DOHH2 (cell line): ENCODE data around the gene SLC27A5.

Experiments used
- H3F3A ChIP-seq: fragments of 200-600 bp; sonication (generic), shearing (Covaris generic); 2 replicates; pipeline ENCODE4 v1.6.0; 2016; ENCODE audit warnings: antibody characterized with exemption, mild to moderate bottlenecking; ENCODE audit not compliant: control insufficient read depth, insufficient read depth
- H3K27ac ChIP-seq: fragments of 200-600 bp; sonication (generic); 2 replicates; pipeline ENCODE4 v1.5.1; 2014; ENCODE audit warnings: low read depth, mild to moderate bottlenecking, low read length, moderate library complexity
- H3K27me3 ChIP-seq: fragments of 200-600 bp; sonication (generic); 2 replicates; pipeline ENCODE4 v1.6.1; 2014; ENCODE audit warnings: mild to moderate bottlenecking, low read length, mixed read lengths; ENCODE audit not compliant: control insufficient read depth
- H3K36me3 ChIP-seq: fragments of 200-600 bp; sonication (generic); 2 replicates; pipeline ENCODE4 v1.6.1; 2014; ENCODE audit warnings: mild to moderate bottlenecking, low read length, moderate library complexity, mixed read lengths; ENCODE audit not compliant: control insufficient read depth
- H3K4me1 ChIP-seq: fragments of 200-600 bp; sonication (generic); 2 replicates; pipeline ENCODE4 v1.6.1; 2014; ENCODE audit warnings: mild to moderate bottlenecking, low read length, mixed read lengths; ENCODE audit not compliant: control insufficient read depth
- H3K4me2 ChIP-seq: fragments of 200-600 bp; sonication (generic); 2 replicates; pipeline ENCODE4 v1.6.0; 2014; ENCODE audit warnings: mild to moderate bottlenecking, low read length, moderate library complexity
- H3K4me3 ChIP-seq: fragments of 200-600 bp; sonication (generic); 2 replicates; pipeline ENCODE4 v1.5.1; 2014; ENCODE audit warnings: mild to moderate bottlenecking, low read length, mixed read lengths
- H3K79me2 ChIP-seq: fragments of 200-600 bp; sonication (generic); 2 replicates; pipeline ENCODE4 v1.6.1; 2014; ENCODE audit warnings: mild to moderate bottlenecking, low read length, mixed read lengths; ENCODE audit not compliant: control insufficient read depth
- H3K9me2 ChIP-seq: fragments of 200-600 bp; sonication (generic); replicated peaks from 2 replicates; pipeline ENCODE4 v1.6.1; 2014; ENCODE audit warnings: mild to moderate bottlenecking, low read length, mixed read lengths; ENCODE audit not compliant: control insufficient read depth
- H3K9me3 ChIP-seq: fragments of 200-600 bp; sonication (generic); 2 replicates; pipeline ENCODE4 v1.6.1; 2014; ENCODE audit warnings: antibody characterized with exemption, low read length, mixed read lengths; ENCODE audit not compliant: control insufficient read depth, insufficient read depth
- H4K20me1 ChIP-seq: fragments of 200-600 bp; sonication (generic); 2 replicates; pipeline ENCODE4 v1.6.0; 2014; ENCODE audit warnings: low read depth, mild to moderate bottlenecking, antibody characterized with exemption, low read length, moderate library complexity; ENCODE audit not compliant: control insufficient read depth, insufficient read depth
- EZH2phosphoT487 ChIP-seq: fragments of 200-600 bp; sonication (generic); IDR thresholded peaks from 2 replicates; pipeline ENCODE4 v1.6.1; 2017; ENCODE audit warnings: borderline replicate concordance, mild to moderate bottlenecking, antibody characterized with exemption, low read length, moderate library complexity, mixed read lengths
- TF ChIP-seq, protein P1 (sequence below): fragments of 200-600 bp; sonication (generic); IDR thresholded peaks from one replicate; pipeline ENCODE4 v1.5.1; 2014; ENCODE audit warnings: antibody characterized with exemption, mild to moderate bottlenecking, low read depth, low read length; ENCODE audit not compliant: poor library complexity, severe bottlenecking

SLC27A5 gene, protein sequence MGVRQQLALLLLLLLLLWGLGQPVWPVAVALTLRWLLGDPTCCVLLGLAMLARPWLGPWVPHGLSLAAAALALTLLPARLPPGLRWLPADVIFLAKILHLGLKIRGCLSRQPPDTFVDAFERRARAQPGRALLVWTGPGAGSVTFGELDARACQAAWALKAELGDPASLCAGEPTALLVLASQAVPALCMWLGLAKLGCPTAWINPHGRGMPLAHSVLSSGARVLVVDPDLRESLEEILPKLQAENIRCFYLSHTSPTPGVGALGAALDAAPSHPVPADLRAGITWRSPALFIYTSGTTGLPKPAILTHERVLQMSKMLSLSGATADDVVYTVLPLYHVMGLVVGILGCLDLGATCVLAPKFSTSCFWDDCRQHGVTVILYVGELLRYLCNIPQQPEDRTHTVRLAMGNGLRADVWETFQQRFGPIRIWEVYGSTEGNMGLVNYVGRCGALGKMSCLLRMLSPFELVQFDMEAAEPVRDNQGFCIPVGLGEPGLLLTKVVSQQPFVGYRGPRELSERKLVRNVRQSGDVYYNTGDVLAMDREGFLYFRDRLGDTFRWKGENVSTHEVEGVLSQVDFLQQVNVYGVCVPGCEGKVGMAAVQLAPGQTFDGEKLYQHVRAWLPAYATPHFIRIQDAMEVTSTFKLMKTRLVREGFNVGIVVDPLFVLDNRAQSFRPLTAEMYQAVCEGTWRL

DNA sequence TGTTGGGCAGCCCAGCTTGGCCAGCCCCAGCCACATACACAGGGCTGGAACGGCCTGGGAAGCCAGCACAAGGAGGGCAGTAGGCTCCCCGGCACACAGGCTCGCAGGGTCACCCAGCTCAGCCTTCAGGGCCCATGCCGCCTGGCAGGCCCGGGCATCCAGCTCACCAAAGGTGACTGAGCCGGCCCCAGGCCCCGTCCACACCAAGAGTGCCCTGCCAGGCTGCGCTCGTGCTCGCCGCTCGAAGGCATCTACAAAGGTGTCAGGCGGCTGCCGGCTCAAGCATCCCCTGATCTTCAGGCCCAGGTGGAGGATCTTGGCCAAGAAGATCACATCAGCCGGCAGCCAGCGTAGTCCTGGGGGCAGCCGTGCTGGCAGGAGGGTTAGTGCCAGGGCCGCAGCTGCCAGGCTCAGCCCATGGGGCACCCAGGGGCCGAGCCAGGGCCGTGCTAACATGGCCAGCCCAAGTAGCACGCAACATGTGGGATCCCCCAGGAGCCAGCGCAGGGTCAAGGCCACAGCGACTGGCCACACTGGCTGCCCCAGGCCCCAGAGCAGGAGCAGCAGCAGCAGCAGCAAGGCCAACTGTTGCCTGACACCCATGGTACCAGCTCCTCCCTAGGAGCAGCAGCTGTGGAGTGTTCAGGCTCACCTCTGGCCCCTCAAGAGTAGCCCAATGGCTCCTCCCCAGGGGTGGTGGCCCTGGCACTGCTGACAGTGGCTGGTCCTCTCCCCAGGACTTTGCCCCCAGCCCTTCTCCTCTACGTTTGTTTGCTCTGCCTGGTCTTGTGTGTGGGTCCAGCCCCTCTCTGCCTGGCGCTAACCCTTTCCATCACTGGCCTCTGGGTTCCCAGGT lies at the start of gene SLC27A5:
SLC27A5 (minus strand) TSS at position 640 of the 856 bp plus-strand sequence; CDS start at position 603, 37 bp downstream.
- Histone ChIP-seq H3K4me3 (no peak within 1 kb of the TSS), H3K4me2 (no peak within 1 kb of the TSS), H3K79me2 (peaks cover 27% of the 10 kb centered on the region), H3K36me3 (peaks cover 18% of the 10 kb centered on the region), H3K27me3 (no peaks in the 10 kb centered on the region), H3K9me2 (no peaks in the 10 kb centered on the region), H3K4me1 (peaks cover 26% of the 10 kb centered on the region), H3F3A (peaks cover 6% of the 10 kb centered on the region; the same call in 1 of the 2 replicates), H4K20me1 (no peaks in the 10 kb centered on the region), H3K9me3 (no peaks in the 10 kb centered on the region), H3K27ac (no peak within 1 kb of the TSS)
- no peak for TF ChIP-seq EZH2phosphoT487
- TF ChIP-seq, protein P1, sequence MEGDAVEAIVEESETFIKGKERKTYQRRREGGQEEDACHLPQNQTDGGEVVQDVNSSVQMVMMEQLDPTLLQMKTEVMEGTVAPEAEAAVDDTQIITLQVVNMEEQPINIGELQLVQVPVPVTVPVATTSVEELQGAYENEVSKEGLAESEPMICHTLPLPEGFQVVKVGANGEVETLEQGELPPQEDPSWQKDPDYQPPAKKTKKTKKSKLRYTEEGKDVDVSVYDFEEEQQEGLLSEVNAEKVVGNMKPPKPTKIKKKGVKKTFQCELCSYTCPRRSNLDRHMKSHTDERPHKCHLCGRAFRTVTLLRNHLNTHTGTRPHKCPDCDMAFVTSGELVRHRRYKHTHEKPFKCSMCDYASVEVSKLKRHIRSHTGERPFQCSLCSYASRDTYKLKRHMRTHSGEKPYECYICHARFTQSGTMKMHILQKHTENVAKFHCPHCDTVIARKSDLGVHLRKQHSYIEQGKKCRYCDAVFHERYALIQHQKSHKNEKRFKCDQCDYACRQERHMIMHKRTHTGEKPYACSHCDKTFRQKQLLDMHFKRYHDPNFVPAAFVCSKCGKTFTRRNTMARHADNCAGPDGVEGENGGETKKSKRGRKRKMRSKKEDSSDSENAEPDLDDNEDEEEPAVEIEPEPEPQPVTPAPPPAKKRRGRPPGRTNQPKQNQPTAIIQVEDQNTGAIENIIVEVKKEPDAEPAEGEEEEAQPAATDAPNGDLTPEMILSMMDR: no peak

DNA sequence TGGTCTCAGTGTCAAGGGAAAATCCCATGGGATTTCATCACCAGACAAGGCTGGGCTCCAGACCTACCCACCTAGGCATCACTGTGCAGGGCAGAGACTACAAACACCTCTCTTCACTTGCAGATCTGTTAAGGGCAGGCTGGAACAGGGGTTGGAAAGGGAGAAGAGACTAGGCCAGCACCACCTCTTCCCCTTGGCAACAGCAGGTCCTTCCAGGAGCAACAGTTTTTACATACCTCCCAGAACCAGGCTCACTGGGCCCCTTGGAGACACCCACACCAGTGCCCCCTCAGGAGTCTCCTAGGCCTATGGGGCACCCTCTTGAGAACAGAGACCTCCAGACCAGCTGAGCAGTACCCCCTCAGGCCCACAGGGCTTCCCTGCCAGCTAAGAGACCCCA lies 49.1 kb upstream of the SLC27A5 start:
- no peak overlapping the region; the same call in 1 of the 2 replicates for H3K27ac ChIP-seq

More for the DNA sequence above, 49.1 kb upstream of the SLC27A5 start:
- no peaks in the 10 kb centered on the region for H3K9me2 ChIP-seq
- no peak overlapping the region; the same call in 1 of the 2 replicates for H3K4me3 ChIP-seq
- peaks cover 34% of the 10 kb centered on the region for H3K79me2 ChIP-seq
- H3K4me2 ChIP-seq: peak overlapping the region; percentile 97
- H3K36me3 ChIP-seq: peaks cover 24% of the 10 kb centered on the region
- H3K4me1 ChIP-seq: peaks cover 65% of the 10 kb centered on the region
- H4K20me1 ChIP-seq: no peaks in the 10 kb centered on the region
- H3K9me3 ChIP-seq: no peaks in the 10 kb centered on the region
- peaks cover 37% of the 10 kb centered on the region for H3F3A ChIP-seq
- 0 out of 2 replicates have a peak, but pooled peaks cover 2% of the 10 kb centered on the region for H3K27me3 ChIP-seq
- TF ChIP-seq EZH2phosphoT487: no peak
- TF ChIP-seq, protein P1: no peak
